MM.1S (cell line): ENCODE data around the gene PLEKHG7.

Source experiments
- DNase-seq: peaks from one replicate; pipeline ENCODE4 v3.0.0-alpha.2; 2015
- H2AFZ ChIP-seq: fragments of 300-600 bp; sonication (generic); 2 replicates; pipeline ENCODE4 v1.6.0; 2016; ENCODE audit warnings: antibody characterized with exemption, low read length
- H3F3A ChIP-seq: fragments of 300-600 bp; sonication (generic); 2 replicates; pipeline ENCODE4 v1.6.1; 2016; ENCODE audit warnings: mild to moderate bottlenecking, antibody characterized with exemption, low read length, moderate library complexity, mixed read lengths; ENCODE audit not compliant: insufficient read depth
- H3K27ac ChIP-seq: fragments of 300-600 bp; sonication (generic); 2 replicates; pipeline ENCODE4 v1.5.1; 2016; ENCODE audit warnings: mild to moderate bottlenecking, low read length
- H3K27me3 ChIP-seq: fragments of 300-600 bp; sonication (generic); replicated peaks from 2 replicates; pipeline ENCODE4 v1.6.0; 2016; ENCODE audit warnings: low read length; ENCODE audit not compliant: insufficient read depth
- H3K36me3 ChIP-seq: fragments of 300-600 bp; sonication (generic); replicated peaks from 2 replicates; pipeline ENCODE4 v1.6.1; 2016; ENCODE audit warnings: mild to moderate bottlenecking, low read length, mixed read lengths; ENCODE audit not compliant: insufficient read depth
- H3K4me1 ChIP-seq: fragments of 300-600 bp; sonication (generic); 2 replicates; pipeline ENCODE4 v1.6.1; 2016; ENCODE audit warnings: low read length, mixed read lengths
- H3K4me2 ChIP-seq: fragments of 300-600 bp; sonication (generic); 2 replicates; pipeline ENCODE4 v1.6.0; 2016; ENCODE audit warnings: low read depth, low read length
- H3K4me3 ChIP-seq: fragments of 300-600 bp; sonication (generic); 2 replicates; pipeline ENCODE4 v1.5.1; 2016; ENCODE audit warnings: low read length, mixed read lengths
- H3K79me2 ChIP-seq: fragments of 300-600 bp; sonication (generic); 2 replicates; pipeline ENCODE4 v1.6.1; 2016; ENCODE audit warnings: mixed run types, low read length, mixed read lengths
- H3K9ac ChIP-seq: fragments of 300-600 bp; sonication (generic); 2 replicates; pipeline ENCODE4 v1.6.1; 2016; ENCODE audit warnings: low read length, mixed read lengths
- H3K9me2 ChIP-seq: fragments of 300-600 bp; sonication (generic); replicated peaks from 2 replicates; pipeline ENCODE4 v1.6.1; 2016; ENCODE audit warnings: mild to moderate bottlenecking, low read length, mixed read lengths; ENCODE audit not compliant: insufficient read depth
- H3K9me3 ChIP-seq: fragments of 300-600 bp; sonication (generic); replicated peaks from 2 replicates; pipeline ENCODE4 v1.6.1; 2016; ENCODE audit warnings: mild to moderate bottlenecking, low read length, mixed read lengths; ENCODE audit not compliant: insufficient read depth
- H4K20me1 ChIP-seq: fragments of 300-600 bp; sonication (generic); 2 replicates; pipeline ENCODE4 v1.6.1; 2016; ENCODE audit warnings: mild to moderate bottlenecking, low read length, moderate library complexity, mixed read lengths; ENCODE audit not compliant: insufficient read depth
- CTCF ChIP-seq: fragments of 300-600 bp; sonication (generic); IDR thresholded peaks from 2 replicates; pipeline ENCODE4 v1.5.1; 2016; ENCODE audit warnings: antibody characterized with exemption, low read length, mixed read lengths
- EZH2 ChIP-seq: fragments of 300-600 bp; sonication (generic); optimal IDR thresholded peaks from 2 replicates; pipeline ENCODE3; 2017; ENCODE audit warnings: low read depth, mild to moderate bottlenecking, antibody characterized with exemption, low read length, mixed read lengths
- EZH2phosphoT487 ChIP-seq: fragments of 300-600 bp; sonication (generic); IDR thresholded peaks from 2 replicates; pipeline ENCODE4 v1.6.1; 2018; ENCODE audit warnings: antibody characterized with exemption, low read length

Gene PLEKHG7

GRCh38 chr12:92732716-92733115 is 29.9 kb downstream of the PLEKHG7 start:
- H3K9me3 ChIP-seq: no peaks in the 10 kb centered on the region
- H3K4me2 ChIP-seq: no peak overlapping the region
- no peaks in the 10 kb centered on the region for H4K20me1 ChIP-seq
- H3K27ac ChIP-seq: no peak overlapping the region
- no peaks in the 10 kb centered on the region for H3K4me1 ChIP-seq
- no peaks in the 10 kb centered on the region for H3K9me2 ChIP-seq
- H2AFZ ChIP-seq: no peak overlapping the region
- no peak overlapping the region for H3K4me3 ChIP-seq
- H3K36me3 ChIP-seq: no peaks in the 10 kb centered on the region
- no peaks in the 10 kb centered on the region for H3K79me2 ChIP-seq
- H3F3A ChIP-seq: no peaks in the 10 kb centered on the region
- DNase-seq: no peak
- no peaks in the 10 kb centered on the region for H3K27me3 ChIP-seq
- TF ChIP-seq EZH2phosphoT487 (no peak), CTCF (no peak), EZH2 (no peak)
- no peak overlapping the region for H3K9ac ChIP-seq

- Histone ChIP-seq H3K36me3 (no peaks in the 10 kb centered on the region), H3F3A (no peaks in the 10 kb centered on the region), H3K9me3 (no peaks in the 10 kb centered on the region), H3K4me2 (no peak overlapping the region), H3K9ac (no peak overlapping the region), H3K79me2 (no peaks in the 10 kb centered on the region), H3K27ac (no peak overlapping the region), H3K27me3 (no peaks in the 10 kb centered on the region), H3K4me1 (no peaks in the 10 kb centered on the region), H4K20me1 (no peaks in the 10 kb centered on the region), H2AFZ (no peak overlapping the region), H3K9me2 (no peaks in the 10 kb centered on the region), H3K4me3 (no peak overlapping the region)
- DNase-seq: no peak
- no peak for TF ChIP-seq EZH2phosphoT487
Observed at GRCh38 chr12:92733181-92733580, 30.4 kb downstream of the PLEKHG7 start.

GRCh38 chr12:92733661-92734060 is 30.9 kb downstream of the PLEKHG7 start:
- H3K4me2 ChIP-seq: no peak overlapping the region
- TF ChIP-seq EZH2 (no peak), CTCF (no peak), EZH2phosphoT487 (no peak)
- no peak overlapping the region for H3K4me3 ChIP-seq
- H3K4me1 ChIP-seq: no peaks in the 10 kb centered on the region
- H3K27me3 ChIP-seq: no peaks in the 10 kb centered on the region
- no peaks in the 10 kb centered on the region for H3K9me2 ChIP-seq
- H3K27ac ChIP-seq: no peak overlapping the region
- H3K79me2 ChIP-seq: no peaks in the 10 kb centered on the region
- H4K20me1 ChIP-seq: no peaks in the 10 kb centered on the region
- H2AFZ ChIP-seq: no peak overlapping the region
- no peak overlapping the region for H3K9ac ChIP-seq
- H3F3A ChIP-seq: no peaks in the 10 kb centered on the region
- no peak for DNase-seq
- no peaks in the 10 kb centered on the region for H3K9me3 ChIP-seq
- H3K36me3 ChIP-seq: no peaks in the 10 kb centered on the region

GRCh38 chr12:92735131-92735721 is 32.4 kb downstream of the PLEKHG7 start:
- no peak overlapping the region for H2AFZ ChIP-seq
- H3K4me1 ChIP-seq: no peaks in the 10 kb centered on the region
- no peaks in the 10 kb centered on the region for H3K9me2 ChIP-seq
- no peaks in the 10 kb centered on the region for H3K79me2 ChIP-seq
- H3K27me3 ChIP-seq: no peaks in the 10 kb centered on the region
- no peak overlapping the region for H3K27ac ChIP-seq
- H3K36me3 ChIP-seq: no peaks in the 10 kb centered on the region
- no peak overlapping the region for H3K9ac ChIP-seq
- DNase-seq: no peak
- no peak for TF ChIP-seq EZH2phosphoT487
- TF ChIP-seq CTCF: no peak
- TF ChIP-seq EZH2: no peak
- H3K4me2 ChIP-seq: no peak overlapping the region
- no peaks in the 10 kb centered on the region for H3F3A ChIP-seq
- no peaks in the 10 kb centered on the region for H4K20me1 ChIP-seq
- H3K4me3 ChIP-seq: no peak overlapping the region
- H3K9me3 ChIP-seq: no peaks in the 10 kb centered on the region
